ENCODE results near the gene ATP2B2. TPM values are rescaled to one million over a fixed set of nuclear protein-coding genes. Genes with fewer than 3 reads are reported as not detected.

ATP2B2 gene
- total RNA-seq, 1 donor from 2014 or later = 0.06 TPM

- H3K9me3 ChIP-seq = no peaks in the 10 kb centered on the region
- DNase-seq (no peak), ATAC-seq (no peak)
- no peak for TF ChIP-seq CTCF (IDR thresholded peaks at IDR 0.05)
- H3K27me3 ChIP-seq = no peaks in the 10 kb centered on the region
- H3K36me3 ChIP-seq = no peaks in the 10 kb centered on the region
- H3K4me1 ChIP-seq = no peaks in the 10 kb centered on the region
- H3K27ac ChIP-seq = no peak overlapping the region
- intact Hi-C loops (cut with DNase I) = no loop called here
- H3K4me3 ChIP-seq = no peak overlapping the region
These were observed 157.6 kb downstream of the ATP2B2 start for GRCh38 chr3:10347648-10348403.

GRCh38 chr3:10345911-10346310, 159.5 kb downstream of the ATP2B2 start:
- Histone ChIP-seq H3K27me3 (no peaks in the 10 kb centered on the region), H3K9me3 (no peaks in the 10 kb centered on the region), H3K36me3 (no peaks in the 10 kb centered on the region), H3K27ac (no peak overlapping the region), H3K4me1 (no peaks in the 10 kb centered on the region), H3K4me3 (no peak overlapping the region)
- no peak for TF ChIP-seq CTCF (IDR thresholded peaks at IDR 0.05)
- DNase-seq (no peak), ATAC-seq (no peak)
- intact Hi-C loops (cut with DNase I) = no loop called here

- intact Hi-C loops (cut with DNase I) = loop anchor here (5.0 kb wide), 1 partner anchor 392 kb away; no protein-coding TSS in a partner anchor
- Histone ChIP-seq H3K4me1 (no peaks in the 10 kb centered on the region), H3K9me3 (no peaks in the 10 kb centered on the region), H3K36me3 (no peaks in the 10 kb centered on the region), H3K4me3 (no peak overlapping the region), H3K27me3 (no peaks in the 10 kb centered on the region), H3K27ac (no peak overlapping the region)
- ATAC-seq (no peak), DNase-seq (no peak)
- TF ChIP-seq CTCF (IDR thresholded peaks at IDR 0.05) = no peak
These were observed 160.3 kb downstream of the ATP2B2 start for GRCh38 chr3:10344944-10345575.

- peak; percentile 87 for TF ChIP-seq CTCF (IDR thresholded peaks at IDR 0.05)
- DNase-seq = no peak
- ATAC-seq = peak; percentile 26
- no peak overlapping the region for H3K27ac ChIP-seq
- intact Hi-C loops (cut with DNase I) = loop anchor here (5.0 kb wide), 1 partner anchor 393 kb away; no protein-coding TSS in a partner anchor
- H3K9me3 ChIP-seq = no peaks in the 10 kb centered on the region
- no peaks in the 10 kb centered on the region for H3K4me1 ChIP-seq
- no peaks in the 10 kb centered on the region for H3K36me3 ChIP-seq
- H3K27me3 ChIP-seq = no peaks in the 10 kb centered on the region
- H3K4me3 ChIP-seq = no peak overlapping the region
These were observed 161.0 kb downstream of the ATP2B2 start for GRCh38 chr3:10344147-10344943.

GRCh38 chr3:10343526-10343925, 161.9 kb downstream of the ATP2B2 start:
- intact Hi-C loops (cut with DNase I) = loop anchor here (5.0 kb wide), 1 partner anchor 394 kb away; no protein-coding TSS in a partner anchor
- Histone ChIP-seq H3K27ac (no peak overlapping the region), H3K9me3 (no peaks in the 10 kb centered on the region), H3K4me3 (no peak overlapping the region), H3K36me3 (no peaks in the 10 kb centered on the region), H3K4me1 (no peaks in the 10 kb centered on the region), H3K27me3 (no peaks in the 10 kb centered on the region)
- ATAC-seq (no peak), DNase-seq (no peak)
- no peak for TF ChIP-seq CTCF (IDR thresholded peaks at IDR 0.05)

Data from upper lobe of right lung (tissue), 1 donor.